ENCODE data around the gene TTYH2. TPM values are rescaled to one million over a fixed set of nuclear protein-coding genes. Genes with fewer than 3 reads are reported as not detected.

Gene TTYH2
- total and polyA plus RNA-seq, 2 donors (not counting 1 experiment from before 2014, with no cell fraction given) = 3.0 to 3.1 TPM

GRCh38 chr17:74206332-74206818 lies 7.0 kb upstream of the TTYH2 start:
- Histone ChIP-seq H3K27ac (ENCODE audit: low read length in 2 of 2) (no peak overlapping the region), H3K36me3 (replicated peaks in 1 of 2; ENCODE audit: control extremely low read depth in 1 of 2, control insufficient read depth in 1 of 2, extremely low read depth in 1 of 2, insufficient read depth in 2 of 2, low read length in 1 of 2) (peaks cover 0 to 48% of the 10 kb centered on the region in 2 experiments), H3K9ac (ENCODE audit: low read length) (no peak overlapping the region), H2AFZ (ENCODE audit: insufficient read depth, low read depth, low read length, poor library complexity, severe bottlenecking) (no peak overlapping the region), H3K27me3 (replicated peaks in 1 of 4; ENCODE audit: control extremely low read depth in 1 of 4, control insufficient read depth in 3 of 4, insufficient read depth in 4 of 4, low read length in 3 of 4) (peaks cover 0 to 15% (median 0%) of the 10 kb centered on the region in 4 experiments), H3K79me2 (ENCODE audit: control insufficient read depth, insufficient read depth, low read length) (peaks cover 40% of the 10 kb centered on the region), H3K4me1 (ENCODE audit: control insufficient read depth in 2 of 2, insufficient read depth in 2 of 2, low read length in 2 of 2) (peaks cover 28 to 33% of the 10 kb centered on the region in 2 donors), H3K4me3 (ENCODE audit: control extremely low read depth in 1 of 5, extremely low read depth in 1 of 5, insufficient read depth in 1 of 5, low read depth in 2 of 5, low read length in 4 of 5) (no peak overlapping the region), H3K4me2 (replicated peaks; ENCODE audit: low read depth, low read length, poor library complexity, severe bottlenecking) (no peak overlapping the region), H4K20me1 (ENCODE audit: control insufficient read depth, insufficient read depth, low read length, poor library complexity, severe bottlenecking) (peaks cover 69% of the 10 kb centered on the region), H3K9me3 (ENCODE audit: control extremely low read depth in 1 of 3, control insufficient read depth in 2 of 3, insufficient read depth in 1 of 3, low read length in 2 of 3) (peaks cover 0 to 3% (median 0%) of the 10 kb centered on the region in 3 donors)
- DNase-seq = no peak
- ChIA-PET CTCF (interaction anchor here (0.7 to 1.5 kb wide), 3 partner anchors 73 to 161 kb away, joined by 3 to 5 read pairs (median 3); partner anchors contain the start of gene GPR142), POLR2A (interaction anchor here (0.6 kb wide), 1 partner anchor 281 kb away, joined by 6 read pairs; no protein-coding TSS in a partner anchor)
- TF ChIP-seq CTCF (IDR thresholded peaks at IDR 0.05) (no peak), EZH2 (IDR thresholded peaks at IDR 0.05; ENCODE audit: borderline replicate concordance, insufficient read depth, low read depth, low read length, poor library complexity, severe bottlenecking) (no peak)
- Mint-ChIP-seq H3K27ac (peak overlapping the region; percentile 1), H3K9me3 (ENCODE audit: insufficient read depth) (no peaks in the 10 kb centered on the region), H3K4me1 (peaks cover 34% of the 10 kb centered on the region), H3K27me3 (peaks cover 10% of the 10 kb centered on the region), H3K4me3 (peak overlapping the region; percentile 6)
- 89% methylated on average over 5 of the region's 5 CpGs for WGBS (ENCODE audit: insufficient coverage)
- intact Hi-C loops (cut with micrococcal nuclease) = no loop called here
- ATAC-seq (ENCODE audit: low read depth) = no peak
